Gastroesophageal sphincter (tissue), 3 donors: ENCODE data around the gene CYP1B1.

Source experiments
- EP300 ChIP-seq: sonication (generic); formaldehyde crosslinking; IDR thresholded peaks from one replicate; pipeline ENCODE4 v1.6.1; 2017; ENCODE audit warnings: antibody characterized with exemption, mild to moderate bottlenecking
- POLR2A ChIP-seq, 2 donors: fragments of 450-650 bp; IDR thresholded peaks; one replicate each; pipeline ENCODE4 v1.6.1; 2017; ENCODE audit warnings: antibody characterized with exemption in 2 of 2, mild to moderate bottlenecking in 2 of 2, moderate library complexity in 1 of 2
- POLR2AphosphoS5 ChIP-seq: sonication (generic); formaldehyde crosslinking; IDR thresholded peaks from one replicate; pipeline ENCODE4 v1.6.1; 2017; ENCODE audit warnings: antibody characterized with exemption
- TF ChIP-seq, protein P1 (sequence below), 4 experiments: fragments of 200-600 bp in 2 of 4; fragments of 450-650 bp in 2 of 4; sonication (generic) in 1 of 4; IDR thresholded peaks; one replicate each; pipeline ENCODE4 v1.5.1; 2017 to 2019; ENCODE audit warnings: antibody characterized with exemption in 4 of 4, mild to moderate bottlenecking in 2 of 4, moderate library complexity in 2 of 4

DNA sequence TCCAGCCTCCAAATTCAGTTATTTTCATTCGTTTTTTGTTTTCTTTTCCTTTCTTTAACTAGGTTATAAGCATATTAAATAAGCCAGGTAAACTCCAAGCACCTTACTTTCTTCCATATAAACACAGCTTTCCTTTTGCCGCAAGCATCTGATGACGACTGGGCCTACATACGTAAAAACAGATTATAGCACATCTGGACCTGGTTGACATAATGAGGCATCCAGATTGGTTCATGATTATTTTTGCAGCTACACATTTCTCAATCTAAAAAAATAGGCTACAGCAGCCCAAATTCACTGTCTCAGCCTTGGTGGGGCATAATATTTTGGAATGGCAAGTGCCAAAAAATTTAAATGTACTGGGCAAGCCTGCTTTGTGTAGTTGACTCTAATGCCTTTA is 7.7 kb downstream of the CYP1B1 start:
- TF ChIP-seq, protein P1, sequence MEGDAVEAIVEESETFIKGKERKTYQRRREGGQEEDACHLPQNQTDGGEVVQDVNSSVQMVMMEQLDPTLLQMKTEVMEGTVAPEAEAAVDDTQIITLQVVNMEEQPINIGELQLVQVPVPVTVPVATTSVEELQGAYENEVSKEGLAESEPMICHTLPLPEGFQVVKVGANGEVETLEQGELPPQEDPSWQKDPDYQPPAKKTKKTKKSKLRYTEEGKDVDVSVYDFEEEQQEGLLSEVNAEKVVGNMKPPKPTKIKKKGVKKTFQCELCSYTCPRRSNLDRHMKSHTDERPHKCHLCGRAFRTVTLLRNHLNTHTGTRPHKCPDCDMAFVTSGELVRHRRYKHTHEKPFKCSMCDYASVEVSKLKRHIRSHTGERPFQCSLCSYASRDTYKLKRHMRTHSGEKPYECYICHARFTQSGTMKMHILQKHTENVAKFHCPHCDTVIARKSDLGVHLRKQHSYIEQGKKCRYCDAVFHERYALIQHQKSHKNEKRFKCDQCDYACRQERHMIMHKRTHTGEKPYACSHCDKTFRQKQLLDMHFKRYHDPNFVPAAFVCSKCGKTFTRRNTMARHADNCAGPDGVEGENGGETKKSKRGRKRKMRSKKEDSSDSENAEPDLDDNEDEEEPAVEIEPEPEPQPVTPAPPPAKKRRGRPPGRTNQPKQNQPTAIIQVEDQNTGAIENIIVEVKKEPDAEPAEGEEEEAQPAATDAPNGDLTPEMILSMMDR (IDR thresholded peaks at IDR 0.05): no peak
- TF ChIP-seq POLR2A (IDR thresholded peaks at IDR 0.05) (no peak), POLR2AphosphoS5 (no peak), EP300 (no peak)
